RWPE1 (cell line): ENCODE results near the gene RPS16.

Experiments used
- CTCF ChIA-PET: fragments of 350-600 bp; sonication (Branson Sonifier 250); formaldehyde crosslinking; extraction: SDS; loops from one replicate; lab custom pipeline; 2021; lab: Yijun Ruan, JAX
- POLR2A ChIA-PET: fragments of 400-600 bp; formaldehyde crosslinking; extraction: SDS; loops from one replicate; lab custom pipeline; 2020; ENCODE audit warnings: antibody characterized with exemption; ENCODE audit not compliant: low non-redundant PET; lab: Yijun Ruan, JAX
- DNase-seq: peaks from one replicate; pipeline ENCODE4 v3.0.0; 2012; ENCODE audit warnings: low spot score
- H3K27ac ChIP-seq: fragments of 450-650 bp; 2 replicates; pipeline ENCODE4 v1.5.1; 2017
- CTCF ChIP-seq: fragments of 450-650 bp; conservative IDR thresholded peaks from 2 replicates; pipeline ENCODE4 v1.5.1; 2017; ENCODE audit warnings: low read depth, mild to moderate bottlenecking

The RPS16 gene

GRCh38 chr19:39409208-39410016, 26.3 kb downstream of the RPS16 start:
- peak; percentile 92 for DNase-seq
- CTCF ChIA-PET: interaction anchor here (1.2 kb wide), 1 partner anchor 12 kb away, joined by 11 read pairs; no protein-coding TSS in a partner anchor
- POLR2A ChIA-PET: interaction anchor here (0.9 to 1.0 kb wide), 2 partner anchors 11 to 18 kb away, joined by 4 to 6 read pairs; partner anchors contain the start of genes MED29 and PAF1
- no peak for TF ChIP-seq CTCF
- H3K27ac ChIP-seq: peak overlapping the region; percentile 100

GRCh38 chr19:39408392-39409207, 27.1 kb downstream of the RPS16 start:
- H3K27ac ChIP-seq: peak overlapping the region; percentile 100
- CTCF ChIA-PET: interaction anchor here (1.2 to 1.6 kb wide), 2 partner anchors 11 kb away, joined by 6 to 11 read pairs; no protein-coding TSS in a partner anchor
- no peak for TF ChIP-seq CTCF
- no peak for DNase-seq
- POLR2A ChIA-PET: interaction anchor here (0.8 to 1.6 kb wide), 5 partner anchors 10 to 66 kb away, joined by 3 to 6 read pairs (median 4); partner anchors contain the start of genes RPS16 and SAMD4B

- no peak for TF ChIP-seq CTCF
- H3K27ac ChIP-seq: peak overlapping the region; percentile 100
- CTCF ChIA-PET: interaction anchor here (1.6 kb wide), 1 partner anchor 10 kb away, joined by 6 read pairs; no protein-coding TSS in a partner anchor
- DNase-seq: no peak
- POLR2A ChIA-PET: interaction anchor here (0.8 to 1.6 kb wide), 5 partner anchors 9 to 65 kb away, joined by 3 to 13 read pairs (median 4); partner anchors contain the start of genes RPS16 and SAMD4B
Measured at GRCh38 chr19:39407660-39408391, 27.9 kb downstream of the RPS16 start.

GRCh38 chr19:39407410-39407659, 28.4 kb downstream of the RPS16 start:
- peak overlapping the region; percentile 100 for H3K27ac ChIP-seq
- no peak for TF ChIP-seq CTCF
- DNase-seq: no peak
- POLR2A ChIA-PET: interaction anchor here (0.8 to 1.6 kb wide), 3 partner anchors 9 to 65 kb away, joined by 4 to 13 read pairs (median 5); partner anchors contain the start of gene SAMD4B
- CTCF ChIA-PET: interaction anchor here (1.6 kb wide), 1 partner anchor 10 kb away, joined by 6 read pairs; no protein-coding TSS in a partner anchor

GRCh38 chr19:39406656-39407409, 28.9 kb downstream of the RPS16 start, which contains the start of gene ZFP36:
ZFP36 (plus strand) TSS chr19:39406847; CDS start chr19:39406905, 58 bp downstream.
- TF ChIP-seq CTCF: no peak
- peak; percentile 81 for DNase-seq
- peak within 1 kb of the TSS; percentile 100 for H3K27ac ChIP-seq
- ChIA-PET POLR2A (interaction anchor here (1.6 kb wide), 2 partner anchors 8 to 10 kb away, joined by 5 to 13 read pairs; no protein-coding TSS in a partner anchor), CTCF (interaction anchor here (0.7 to 1.6 kb wide), 2 partner anchors 9 kb away, joined by 3 to 6 read pairs; no protein-coding TSS in a partner anchor)
